Erythroblast (primary cell): Measurements from ENCODE around the gene GRIK5.

Experiments
- GATA1 ChIP-seq: IDR thresholded peaks from 2 replicates; pipeline ENCODE4 v1.6.1; 2011; ENCODE audit warnings: low read depth, mild to moderate bottlenecking, control low read depth, low read length, moderate library complexity
- POLR2A ChIP-seq: IDR thresholded peaks from 2 replicates; pipeline ENCODE4 v1.6.1; 2011; ENCODE audit warnings: mild to moderate bottlenecking, low read length

- TF ChIP-seq POLR2A (no peak), GATA1 (no peak)
Measured at GRCh38 chr19:42097461-42097860, 27.5 kb upstream of the GRIK5 start.
